Measurements from ENCODE around the gene TIGD7. TPM values are rescaled to one million over a fixed set of nuclear protein-coding genes. Genes with fewer than 3 reads are reported as not detected.

The TIGD7 gene
- total RNA-seq, 6 experiments from 2014 or later: 2.9 to 4.2 (median 3.5) TPM

- Mint-ChIP-seq H3K4me3 (no peak overlapping the region; the same call in 1 of the 2 replicates), H3K27me3 (ENCODE audit: insufficient read depth) (0 out of 2 replicates have a peak, but pooled peaks cover 3% of the 10 kb centered on the region), H3K27ac (no peak overlapping the region), H3K4me1 (ENCODE audit: low read depth) (peaks cover 27% of the 10 kb centered on the region), H3K9me3 (no peaks in the 10 kb centered on the region), H3K36me3 (ENCODE audit: low read depth) (no peaks in the 10 kb centered on the region)
- peak; percentile 81 for TF ChIP-seq CTCF (IDR thresholded peaks at IDR 0.05)
- peak; percentile 55 for DNase-seq
These were observed 38.2 kb downstream of the TIGD7 start for GRCh38 chr16:3266873-3267537.

- Mint-ChIP-seq H3K27me3 (ENCODE audit: insufficient read depth) (0 out of 2 replicates have a peak, but pooled peaks cover 3% of the 10 kb centered on the region), H3K27ac (peak overlapping the region; percentile 88), H3K36me3 (ENCODE audit: low read depth) (no peaks in the 10 kb centered on the region), H3K9me3 (no peaks in the 10 kb centered on the region), H3K4me1 (ENCODE audit: low read depth) (peaks cover 27% of the 10 kb centered on the region), H3K4me3 (peak overlapping the region; percentile 89)
- peak; percentile 99 for DNase-seq
- peak; percentile 44 for TF ChIP-seq CTCF (IDR thresholded peaks at IDR 0.05)
These were observed 40.8 kb downstream of the TIGD7 start for GRCh38 chr16:3264137-3265036.

GRCh38 chr16:3262517-3262916 is 42.7 kb downstream of the TIGD7 start:
- Mint-ChIP-seq H3K9me3 (no peaks in the 10 kb centered on the region), H3K4me1 (ENCODE audit: low read depth) (peaks cover 27% of the 10 kb centered on the region), H3K27ac (peak overlapping the region; percentile 69), H3K4me3 (peak overlapping the region; percentile 60), H3K36me3 (ENCODE audit: low read depth) (no peaks in the 10 kb centered on the region), H3K27me3 (ENCODE audit: insufficient read depth) (0 out of 2 replicates have a peak, but pooled peaks cover 3% of the 10 kb centered on the region)
- no peak for DNase-seq
- no peak for TF ChIP-seq CTCF (IDR thresholded peaks at IDR 0.05)

- H3K27ac Mint-ChIP-seq: no peak overlapping the region
- peaks cover 7% of the 10 kb centered on the region for H3K27me3 Mint-ChIP-seq (ENCODE audit: insufficient read depth)
- H3K9me3 Mint-ChIP-seq: no peaks in the 10 kb centered on the region
- DNase-seq: no peak
- H3K36me3 Mint-ChIP-seq (ENCODE audit: low read depth): no peaks in the 10 kb centered on the region
- no peak overlapping the region for H3K4me3 Mint-ChIP-seq
- no peak for TF ChIP-seq CTCF (IDR thresholded peaks at IDR 0.05)
- peaks cover 19% of the 10 kb centered on the region for H3K4me1 Mint-ChIP-seq (ENCODE audit: low read depth)
These were observed 45.4 kb downstream of the TIGD7 start for GRCh38 chr16:3259836-3260235.

- no peak for TF ChIP-seq CTCF (IDR thresholded peaks at IDR 0.05)
- no peaks in the 10 kb centered on the region for H3K36me3 Mint-ChIP-seq (ENCODE audit: low read depth)
- H3K9me3 Mint-ChIP-seq: no peaks in the 10 kb centered on the region
- peak; percentile 16 for DNase-seq
- peaks cover 9% of the 10 kb centered on the region for H3K27me3 Mint-ChIP-seq (ENCODE audit: insufficient read depth)
- H3K4me1 Mint-ChIP-seq (ENCODE audit: low read depth): no peaks in the 10 kb centered on the region
- H3K27ac Mint-ChIP-seq: no peak overlapping the region
- H3K4me3 Mint-ChIP-seq: no peak overlapping the region
These were observed 48.3 kb downstream of the TIGD7 start for GRCh38 chr16:3256866-3257465.
